A549 (cell line): ENCODE results near the gene IDH3G. TPM values are rescaled to one million over a fixed set of nuclear protein-coding genes. Genes with fewer than 3 reads are reported as not detected.

Experiments
- ATAC-seq, 2 experiments: fragments of 200-7000 bp in 1 of 2; fragments of >200 bp in 1 of 2; cut with Nextera tagmentation in 1 of 2; cut with Tn5 transposase in 1 of 2; 3 replicates each; pipeline versions ENCODE4 v1.8.0 to v1.9.1; 2018 to 2020; ENCODE audit warnings: mild to moderate bottlenecking in 1 of 2, moderate library complexity in 1 of 2
- CTCF ChIA-PET: fragments of 300-600 bp; sonication (Branson Sonifier 250); formaldehyde crosslinking; extraction: SDS; loops from one replicate; lab custom pipeline; 2021; ENCODE audit warnings: antibody characterized with exemption, inconsistent platforms; lab: Yijun Ruan, JAX
- POLR2A ChIA-PET: fragments of 350-600 bp; formaldehyde crosslinking; extraction: SDS; loops from one replicate; lab custom pipeline; 2021; ENCODE audit warnings: antibody characterized with exemption, inconsistent platforms; lab: Yijun Ruan, JAX
- DNase-seq, 2 experiments: peaks; one replicate each; pipeline versions ENCODE4 v3.0.0 to v3.0.0-alpha.2; 2011 to 2016; ENCODE audit warnings: low read depth in 1 of 2, low spot score in 1 of 2
- FAIRE-seq: peaks from 2 replicates; lab custom pipeline; 2011; peaks lifted over from hg19 to GRCh38; lab: Jason Lieb, UNC
- H3K27ac ChIP-seq, 2 experiments: fragments of >200 bp; sonication (Bioruptor Twin); formaldehyde crosslinking; 3 replicates each; pipeline ENCODE4 v1.5.1; 2016 to 2017
- H3K4me1 ChIP-seq: fragments of >200 bp; sonication (Bioruptor Twin); formaldehyde crosslinking; 3 replicates; pipeline ENCODE4 v1.6.1; 2016
- H3K4me2 ChIP-seq: fragments of >200 bp; sonication (Bioruptor Twin); formaldehyde crosslinking; 3 replicates; pipeline ENCODE4 v1.6.1; 2016
- H3K4me3 ChIP-seq: fragments of >200 bp; sonication (Bioruptor Twin); formaldehyde crosslinking; 3 replicates; pipeline ENCODE4 v1.5.1; 2016
- H3K9me3 ChIP-seq: fragments of >200 bp; sonication (Bioruptor Twin); formaldehyde crosslinking; 3 replicates; pipeline ENCODE4 v1.6.1; 2016
- BHLHE40 ChIP-seq: IDR thresholded peaks from 2 replicates; pipeline ENCODE4 v1.6.1; 2012; ENCODE audit warnings: low read depth, low read length, inconsistent platforms
- CBX2 ChIP-seq: fragments of 200-600 bp; sonication (generic); IDR thresholded peaks from 2 replicates; pipeline ENCODE4 v1.6.1; 2016; ENCODE audit warnings: low read depth, mild to moderate bottlenecking, borderline replicate concordance
- CBX8 ChIP-seq: fragments of 200-600 bp; sonication (generic); IDR thresholded peaks from 2 replicates; pipeline ENCODE4 v1.6.1; 2016
- CEBPB ChIP-seq, 2 experiments: fragments of >200 bp in 1 of 2; sonication (Bioruptor Twin) in 1 of 2; formaldehyde crosslinking in 1 of 2; IDR thresholded peaks; 2 replicates each; pipeline ENCODE4 v1.6.1; 2012 to 2016
- CHD2 ChIP-seq: fragments of 150-350 bp; IDR thresholded peaks from 2 replicates; pipeline ENCODE4 v1.6.1; 2014; ENCODE audit warnings: low read length; ENCODE audit not compliant: partially characterized antibody
- CHD4 ChIP-seq: fragments of 200-600 bp; sonication (generic); IDR thresholded peaks from 2 replicates; pipeline ENCODE4 v1.6.1; 2016; ENCODE audit warnings: antibody characterized with exemption, mild to moderate bottlenecking, borderline replicate concordance
- FOSL2 ChIP-seq, 2 experiments: fragments of 450-650 bp in 1 of 2; fragments of >200 bp in 1 of 2; sonication (Bioruptor Twin) in 1 of 2; formaldehyde crosslinking; IDR thresholded peaks; 2 replicates each; pipeline versions ENCODE4 v1.5.0 to v1.6.1; 2016 to 2020; ENCODE audit warnings: mild to moderate bottlenecking in 1 of 2, moderate library complexity in 1 of 2
- HDAC2 ChIP-seq: fragments of 200-600 bp; sonication (generic); IDR thresholded peaks from 2 replicates; pipeline ENCODE4 v1.6.1; 2016
- HEYL ChIP-seq: fragments of 250-450 bp; sonication (Bioruptor Pico); IDR thresholded peaks from 2 replicates; pipeline ENCODE4 v1.8.0; 2021; ENCODE audit warnings: mild to moderate bottlenecking, moderate library complexity
- HOXB13 ChIP-seq: fragments of 250-450 bp; sonication (Bioruptor Pico); IDR thresholded peaks from 2 replicates; pipeline ENCODE4 v1.5.0; 2020; ENCODE audit warnings: low read depth, mild to moderate bottlenecking, moderate library complexity
- HOXB5 ChIP-seq: fragments of 250-450 bp; sonication (Bioruptor Pico); IDR thresholded peaks from 2 replicates; pipeline ENCODE4 v1.5.0; 2020; ENCODE audit warnings: mild to moderate bottlenecking, moderate library complexity
- KDM1A ChIP-seq: fragments of 200-600 bp; sonication (generic); IDR thresholded peaks from 2 replicates; pipeline ENCODE4 v1.6.1; 2016; ENCODE audit warnings: low read depth, mild to moderate bottlenecking
- MAFK ChIP-seq: fragments of 450-650 bp; IDR thresholded peaks from 2 replicates; pipeline ENCODE4 v1.6.1; 2014; ENCODE audit not compliant: partially characterized antibody
- NPAS2 ChIP-seq: fragments of 250-450 bp; sonication (Bioruptor Pico); IDR thresholded peaks from 2 replicates; pipeline ENCODE4 v1.8.0; 2022; ENCODE audit warnings: mild to moderate bottlenecking, moderate library complexity, borderline replicate concordance
- POLR2A ChIP-seq: IDR thresholded peaks from 2 replicates; pipeline ENCODE4 v1.6.1; 2012; ENCODE audit warnings: mild to moderate bottlenecking, low read length
- POLR2AphosphoS2 ChIP-seq: conservative IDR thresholded peaks from 2 replicates; pipeline ENCODE4 v1.6.1; 2012; ENCODE audit warnings: low read length, improper control_type of control experiment, inconsistent platforms
- RAD21 ChIP-seq, 2 experiments: fragments of >200 bp in 1 of 2; sonication (Bioruptor Twin) in 1 of 2; formaldehyde crosslinking in 1 of 2; IDR thresholded peaks in 1 of 2; conservative IDR thresholded peaks in 1 of 2; 2 replicates in 1 of 2; 3 replicates in 1 of 2; pipeline ENCODE4 v1.6.1; 2012 to 2018; ENCODE audit warnings: inconsistent platforms in 1 of 2
- RCOR1 ChIP-seq: fragments of 150-350 bp; IDR thresholded peaks from 2 replicates; pipeline ENCODE4 v1.6.1; 2014; ENCODE audit warnings: antibody characterized with exemption, low read length, low read depth
- ZFP36 ChIP-seq: fragments of 450-650 bp; IDR thresholded peaks from 2 replicates; pipeline ENCODE4 v1.6.1; 2014; ENCODE audit warnings: borderline replicate concordance; ENCODE audit not compliant: partially characterized antibody
- ZSCAN20 ChIP-seq: fragments of 250-450 bp; sonication (Bioruptor Pico); IDR thresholded peaks from 2 replicates; pipeline ENCODE4 v1.8.0; 2022; ENCODE audit warnings: mild to moderate bottlenecking, moderate library complexity
- WGBS: methylation state at CpG from one replicate; pipeline ENCODE4 v1.1.6; 2017; ENCODE audit errors: missing lambda C conversion rate; 5-methylcytosine and 5-hydroxymethylcytosine counted together
- polyA plus RNA-seq, 4 experiments: library from polyadenylated mRNA; depleted of rRNA in 3 of 4; stranded (reverse); fragments of >200 nt; fragmentation: RNase III in 1 of 4; extraction: RNeasy Plus Mini Kit Qiagen cat#74134 plus additional on column Dnase treatment in 1 of 4; gene quantifications; 2 replicates in 3 of 4; 3 replicates in 1 of 4; pipeline ENCODE4 v1.2.3, GENCODE V29; 2011 to 2017
- TF ChIP-seq, protein P1 (sequence below): fragments of 450-650 bp; IDR thresholded peaks from 2 replicates; pipeline ENCODE4 v1.6.1; 2014; ENCODE audit warnings: antibody characterized with exemption
- TF ChIP-seq, protein P2 (sequence below): fragments of >200 bp; sonication (Bioruptor Twin); formaldehyde crosslinking; IDR thresholded peaks from 3 replicates; pipeline ENCODE4 v1.6.1; 2016
- TF ChIP-seq, protein P3 (sequence below): IDR thresholded peaks from 2 replicates; pipeline ENCODE4 v1.6.1; 2012

IDH3G gene
- polyA plus RNA-seq, 2 of the 4 experiments (the other 2 are of a cell fraction): 45.6 to 58.5 TPM

DNA sequence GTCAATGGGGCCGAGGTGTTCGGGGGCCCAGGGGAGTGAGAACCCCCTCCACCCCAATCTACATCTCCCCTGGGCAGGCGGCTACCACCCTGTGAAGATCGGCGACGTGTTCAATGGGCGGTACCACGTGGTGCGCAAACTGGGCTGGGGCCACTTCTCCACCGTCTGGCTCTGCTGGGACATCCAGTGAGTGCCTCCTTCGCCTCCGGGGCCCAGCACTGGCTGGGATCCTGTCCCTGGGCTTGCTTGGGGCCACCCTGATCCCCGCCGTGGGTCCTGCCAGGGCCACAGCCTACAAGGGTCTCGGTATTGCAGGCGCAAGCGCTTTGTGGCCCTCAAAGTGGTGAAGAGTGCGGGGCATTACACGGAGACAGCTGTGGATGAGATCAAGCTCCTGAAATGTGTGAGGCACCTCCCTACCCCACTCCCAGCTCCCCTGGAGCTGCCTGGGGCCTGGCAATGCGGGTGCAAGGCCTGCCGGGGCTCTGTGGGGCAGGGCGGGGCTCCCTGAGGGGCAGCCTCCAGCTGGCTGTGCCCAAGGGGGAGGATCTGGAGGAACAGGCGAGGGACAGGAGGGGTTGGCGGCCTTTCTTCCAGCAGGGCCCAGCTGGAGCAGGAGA lies 12.6 kb downstream of the IDH3G start:
- no peak for FAIRE-seq
- no peaks in the 10 kb centered on the region for H3K4me1 ChIP-seq
- H3K27ac ChIP-seq: no peak overlapping the region
- ChIA-PET CTCF (interaction anchor here (1.0 to 4.9 kb wide), 4 partner anchors 11 to 55 kb away, joined by 3 to 27 read pairs (median 4); partner anchors contain the start of gene PLXNB3), POLR2A (interaction anchor here (1.0 kb wide), 1 partner anchor 13 kb away, joined by 3 read pairs; the partner anchor contains the start of genes IDH3G and SSR4)
- no peak overlapping the region for H3K4me2 ChIP-seq
- no peak for DNase-seq
- 84% methylated on average over 19 of the region's 24 CpGs for WGBS
- no peaks in the 10 kb centered on the region for H3K9me3 ChIP-seq
- H3K4me3 ChIP-seq: no peak overlapping the region
- no peak for TF ChIP-seq HDAC2
- no peak for TF ChIP-seq FOSL2 (IDR thresholded peaks at IDR 0.05)
- TF ChIP-seq FOSL2 (CRISPR knock-in tag; IDR thresholded peaks at IDR 0.05): no peak
- no peak for TF ChIP-seq CHD2
- TF ChIP-seq MAFK: no peak
- no peak for TF ChIP-seq BHLHE40
- peak; percentile 6 to 10; a peak in 2 of 6 replicates for ATAC-seq

DNA sequence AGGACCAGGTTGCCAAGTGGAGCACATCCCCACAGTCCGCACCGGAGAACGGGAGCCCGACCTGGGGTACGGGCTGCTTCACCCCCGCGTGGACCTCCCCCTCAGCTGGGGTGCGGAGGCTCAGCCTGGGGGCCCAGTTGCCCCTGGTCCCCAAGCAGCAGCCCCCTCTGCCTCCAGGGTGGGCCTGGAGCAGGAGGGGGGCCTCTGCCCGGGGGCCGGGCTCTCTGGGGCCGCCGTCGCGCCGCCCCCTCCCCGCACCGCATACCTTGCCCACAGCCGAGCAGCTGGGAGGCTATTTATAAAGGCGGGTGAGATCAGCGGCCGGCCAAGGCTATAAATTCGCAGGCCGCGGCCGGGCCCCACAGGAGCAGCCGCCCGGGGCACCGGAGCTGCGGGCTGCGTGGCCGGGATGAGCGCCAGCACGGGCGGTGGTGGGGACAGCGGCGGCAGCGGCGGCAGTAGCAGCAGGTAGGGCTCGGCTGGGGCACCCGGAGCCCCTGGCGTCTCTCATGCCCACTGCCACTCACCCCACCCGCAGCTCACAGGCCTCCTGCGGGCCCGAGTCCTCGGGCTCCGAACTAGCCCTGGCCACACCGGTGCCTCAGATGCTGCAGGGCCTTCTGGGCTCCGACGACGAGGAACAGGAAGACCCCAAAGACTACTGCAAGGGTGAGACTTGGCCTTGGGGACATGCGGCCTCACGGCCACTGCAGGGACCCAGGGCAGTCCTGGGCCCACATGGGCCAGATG lies 13.3 kb downstream of the IDH3G start, which contains the start of gene SRPK3:
Gene SRPK3, plus strand, starts transcription at position 364 of the 750 bp plus-strand sequence. Its CDS starts 46 bp downstream, at position 410.
- TF ChIP-seq HOXB5 (no peak), ZFP36 (no peak), NPAS2 (CRISPR knock-in tag) (no peak), HOXB13 (CRISPR knock-in tag) (no peak), RAD21 (conservative IDR thresholded peaks at IDR 0.05 in 1 of 2, IDR thresholded peaks at IDR 0.05 in 1 of 2) (no peak), KDM1A (no peak), CEBPB (IDR thresholded peaks at IDR 0.05) (no peak), HEYL (no peak), POLR2AphosphoS2 (no peak), CHD4 (no peak), ZSCAN20 (CRISPR knock-in tag) (no peak), POLR2A (no peak), CBX8 (no peak), CBX2 (no peak), RCOR1 (no peak)
- TF ChIP-seq, protein P1, sequence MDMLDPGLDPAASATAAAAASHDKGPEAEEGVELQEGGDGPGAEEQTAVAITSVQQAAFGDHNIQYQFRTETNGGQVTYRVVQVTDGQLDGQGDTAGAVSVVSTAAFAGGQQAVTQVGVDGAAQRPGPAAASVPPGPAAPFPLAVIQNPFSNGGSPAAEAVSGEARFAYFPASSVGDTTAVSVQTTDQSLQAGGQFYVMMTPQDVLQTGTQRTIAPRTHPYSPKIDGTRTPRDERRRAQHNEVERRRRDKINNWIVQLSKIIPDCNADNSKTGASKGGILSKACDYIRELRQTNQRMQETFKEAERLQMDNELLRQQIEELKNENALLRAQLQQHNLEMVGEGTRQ: no peak
- TF ChIP-seq, protein P2, sequence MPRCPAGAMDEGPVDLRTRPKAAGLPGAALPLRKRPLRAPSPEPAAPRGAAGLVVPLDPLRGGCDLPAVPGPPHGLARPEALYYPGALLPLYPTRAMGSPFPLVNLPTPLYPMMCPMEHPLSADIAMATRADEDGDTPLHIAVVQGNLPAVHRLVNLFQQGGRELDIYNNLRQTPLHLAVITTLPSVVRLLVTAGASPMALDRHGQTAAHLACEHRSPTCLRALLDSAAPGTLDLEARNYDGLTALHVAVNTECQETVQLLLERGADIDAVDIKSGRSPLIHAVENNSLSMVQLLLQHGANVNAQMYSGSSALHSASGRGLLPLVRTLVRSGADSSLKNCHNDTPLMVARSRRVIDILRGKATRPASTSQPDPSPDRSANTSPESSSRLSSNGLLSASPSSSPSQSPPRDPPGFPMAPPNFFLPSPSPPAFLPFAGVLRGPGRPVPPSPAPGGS: no peak
- TF ChIP-seq, protein P3, sequence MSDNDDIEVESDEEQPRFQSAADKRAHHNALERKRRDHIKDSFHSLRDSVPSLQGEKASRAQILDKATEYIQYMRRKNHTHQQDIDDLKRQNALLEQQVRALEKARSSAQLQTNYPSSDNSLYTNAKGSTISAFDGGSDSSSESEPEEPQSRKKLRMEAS: no peak
- Histone ChIP-seq H3K27ac (no peak within 1 kb of the TSS), H3K4me1 (no peaks in the 10 kb centered on the region), H3K4me2 (no peak within 1 kb of the TSS), H3K9me3 (no peaks in the 10 kb centered on the region), H3K4me3 (no peak within 1 kb of the TSS)
- FAIRE-seq (no peak), ATAC-seq (no peak), DNase-seq (no peak)
- POLR2A ChIA-PET: interaction anchor here (1.0 kb wide), 1 partner anchor 14 kb away, joined by 3 read pairs; the partner anchor contains the start of genes IDH3G and SSR4
- 85% methylated on average over 33 of the region's 52 CpGs for WGBS
- CTCF ChIA-PET: interaction anchor here (1.5 to 4.9 kb wide), 4 partner anchors 13 to 142 kb away, joined by 3 to 27 read pairs (median 6); partner anchors contain the start of gene PLXNB3
